Uterus (tissue), 4 donors: ENCODE measurements around the gene FAM83F. TPM values are rescaled to one million over a fixed set of nuclear protein-coding genes. Genes with fewer than 3 reads are reported as not detected.

Experiments used
- DNase-seq, 2 donors: peaks; one replicate each; pipeline ENCODE4 v3.0.0-alpha.2; 2019 to 2020
- H3K27ac ChIP-seq, 2 donors: fragments of 200-600 bp; sonication (generic); 1 replicate in 1 of 2; 2 replicates in 1 of 2; pipeline ENCODE4 v1.5.1; 2016 to 2018
- H3K27me3 ChIP-seq, 2 donors: fragments of 200-600 bp; sonication (generic); one replicate each; pipeline ENCODE4 v1.5.1; 2018 to 2019; ENCODE audit warnings: control low read depth in 1 of 2
- H3K36me3 ChIP-seq, 2 donors: fragments of 200-600 bp; sonication (generic); one replicate each; pipeline ENCODE4 v1.5.1; 2019; ENCODE audit warnings: control low read depth in 1 of 2
- H3K4me1 ChIP-seq, 2 donors: fragments of 200-600 bp; sonication (generic); one replicate each; pipeline ENCODE4 v1.5.1; 2018 to 2019; ENCODE audit warnings: control low read depth in 1 of 2
- H3K4me3 ChIP-seq, 2 donors: fragments of 200-600 bp; sonication (generic); 1 replicate in 1 of 2; 2 replicates in 1 of 2; pipeline ENCODE4 v1.5.1; 2018 to 2019; ENCODE audit warnings: mild to moderate bottlenecking in 1 of 2
- H3K9me3 ChIP-seq, 2 donors: fragments of 200-600 bp; sonication (generic); one replicate each; pipeline ENCODE4 v1.5.1; 2019; ENCODE audit warnings: control low read depth in 1 of 2
- POLR2A ChIP-seq, 2 donors: fragments of 450-650 bp; IDR thresholded peaks; one replicate each; pipeline ENCODE4 v1.6.1; 2016; ENCODE audit warnings: antibody characterized with exemption in 2 of 2, mild to moderate bottlenecking in 1 of 2, moderate library complexity in 1 of 2
- intact Hi-C: fragments of 100-400 bp; cut with DNase I; formaldehyde crosslinking; loops from one replicate; pipeline ENCODE4 v1.15.1; 2023; ENCODE audit warnings: low total_unique reads
- total RNA-seq, 4 donors: library from RNA; depleted of rRNA in 3 of 4; stranded (reverse); fragments of >200 nt in 3 of 4; gene quantifications; one replicate each; pipeline versions ENCODE4 v1.1.0 to v1.2.4, GENCODE V29; 2014 to 2023
- TF ChIP-seq, protein P1 (sequence below), 4 experiments: fragments of 200-600 bp in 2 of 4; fragments of 450-650 bp in 2 of 4; sonication (generic) in 2 of 4; IDR thresholded peaks; one replicate each; pipeline ENCODE4 v1.5.1; 2016 to 2019; ENCODE audit warnings: antibody characterized with exemption in 4 of 4, mild to moderate bottlenecking in 2 of 4, moderate library complexity in 1 of 4
- donor health status: DM: yes; HTN: yes; CAD: no.

FAM83F gene
- total RNA-seq, 4 donors from 2014 or later, result under 0.01 to 2.6 (median 0.11) TPM

DNA sequence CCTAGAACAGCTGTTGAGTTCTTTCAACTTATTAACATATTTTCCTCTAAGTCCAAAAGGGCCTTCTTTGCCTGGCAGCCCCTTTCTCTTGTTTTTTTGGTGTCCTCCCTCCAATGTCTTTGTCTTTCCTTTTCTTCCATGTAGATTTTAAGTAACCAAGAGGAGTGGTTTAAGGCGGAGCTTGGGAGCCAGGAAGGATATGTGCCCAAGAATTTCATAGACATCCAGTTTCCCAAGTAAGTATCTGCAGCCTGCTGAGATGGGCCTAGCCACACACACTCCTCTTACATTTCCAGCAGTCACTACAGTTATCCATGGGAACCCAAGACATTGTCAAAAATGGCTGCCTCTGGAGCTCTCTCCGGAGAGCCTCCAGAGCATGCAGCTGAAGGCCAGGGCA is 39.1 kb upstream of the FAM83F start:
- TF ChIP-seq POLR2A (IDR thresholded peaks at IDR 0.05), result no peak
- TF ChIP-seq, protein P1, sequence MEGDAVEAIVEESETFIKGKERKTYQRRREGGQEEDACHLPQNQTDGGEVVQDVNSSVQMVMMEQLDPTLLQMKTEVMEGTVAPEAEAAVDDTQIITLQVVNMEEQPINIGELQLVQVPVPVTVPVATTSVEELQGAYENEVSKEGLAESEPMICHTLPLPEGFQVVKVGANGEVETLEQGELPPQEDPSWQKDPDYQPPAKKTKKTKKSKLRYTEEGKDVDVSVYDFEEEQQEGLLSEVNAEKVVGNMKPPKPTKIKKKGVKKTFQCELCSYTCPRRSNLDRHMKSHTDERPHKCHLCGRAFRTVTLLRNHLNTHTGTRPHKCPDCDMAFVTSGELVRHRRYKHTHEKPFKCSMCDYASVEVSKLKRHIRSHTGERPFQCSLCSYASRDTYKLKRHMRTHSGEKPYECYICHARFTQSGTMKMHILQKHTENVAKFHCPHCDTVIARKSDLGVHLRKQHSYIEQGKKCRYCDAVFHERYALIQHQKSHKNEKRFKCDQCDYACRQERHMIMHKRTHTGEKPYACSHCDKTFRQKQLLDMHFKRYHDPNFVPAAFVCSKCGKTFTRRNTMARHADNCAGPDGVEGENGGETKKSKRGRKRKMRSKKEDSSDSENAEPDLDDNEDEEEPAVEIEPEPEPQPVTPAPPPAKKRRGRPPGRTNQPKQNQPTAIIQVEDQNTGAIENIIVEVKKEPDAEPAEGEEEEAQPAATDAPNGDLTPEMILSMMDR (IDR thresholded peaks at IDR 0.05), result no peak
- no peak for DNase-seq
- H3K9me3 ChIP-seq, result no peaks in the 10 kb centered on the region
- H3K27me3 ChIP-seq, result no peaks in the 10 kb centered on the region
- intact Hi-C loops, result no loop called here
- H3K4me1 ChIP-seq, result no peaks in the 10 kb centered on the region
- H3K27ac ChIP-seq, result no peak overlapping the region
- no peak overlapping the region for H3K4me3 ChIP-seq
- H3K36me3 ChIP-seq, result no peaks in the 10 kb centered on the region

DNA sequence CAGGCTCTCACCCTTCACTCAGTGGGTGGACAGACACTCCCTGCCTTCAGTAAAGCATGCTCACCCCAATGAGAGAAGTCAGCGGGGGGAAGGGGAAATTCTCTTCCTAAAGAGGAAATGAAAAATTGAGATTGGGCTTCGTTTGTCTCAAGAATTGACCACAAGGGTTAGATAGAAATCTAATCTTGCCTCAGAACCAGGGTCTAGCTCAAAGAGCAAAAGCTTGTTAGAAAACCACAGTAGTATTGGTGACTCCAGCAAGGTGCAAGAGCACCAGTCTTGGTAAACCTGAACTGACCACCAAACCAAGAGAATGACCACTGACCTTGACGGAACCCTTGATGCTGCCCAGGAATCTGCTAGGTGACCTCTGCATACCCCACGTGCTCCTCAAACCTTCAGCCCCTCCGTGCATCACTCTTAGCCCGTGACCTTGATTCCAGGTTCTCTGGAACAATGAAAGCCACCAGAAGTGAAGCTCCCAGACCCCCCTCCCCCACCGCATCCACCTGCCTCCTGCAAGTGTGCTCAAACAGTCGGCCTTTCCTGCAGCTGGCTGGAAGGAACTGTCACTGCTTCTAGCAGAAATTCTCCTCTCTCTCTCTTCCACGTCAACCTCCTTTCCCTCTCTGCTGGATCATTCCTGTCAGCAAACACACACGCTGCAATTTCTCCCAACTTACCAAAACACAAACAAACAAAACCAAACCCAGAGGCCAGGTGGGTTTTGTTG is 37.7 kb upstream of the FAM83F start:
- Histone ChIP-seq H3K4me1 (no peaks in the 10 kb centered on the region), H3K36me3 (no peaks in the 10 kb centered on the region), H3K9me3 (no peaks in the 10 kb centered on the region), H3K4me3 (no peak overlapping the region), H3K27ac (no peak overlapping the region), H3K27me3 (no peaks in the 10 kb centered on the region)
- intact Hi-C loops, result no loop called here
- no peak for TF ChIP-seq POLR2A (IDR thresholded peaks at IDR 0.05)
- TF ChIP-seq, protein P1 (IDR thresholded peaks at IDR 0.05), result no peak
- no peak for DNase-seq

DNA sequence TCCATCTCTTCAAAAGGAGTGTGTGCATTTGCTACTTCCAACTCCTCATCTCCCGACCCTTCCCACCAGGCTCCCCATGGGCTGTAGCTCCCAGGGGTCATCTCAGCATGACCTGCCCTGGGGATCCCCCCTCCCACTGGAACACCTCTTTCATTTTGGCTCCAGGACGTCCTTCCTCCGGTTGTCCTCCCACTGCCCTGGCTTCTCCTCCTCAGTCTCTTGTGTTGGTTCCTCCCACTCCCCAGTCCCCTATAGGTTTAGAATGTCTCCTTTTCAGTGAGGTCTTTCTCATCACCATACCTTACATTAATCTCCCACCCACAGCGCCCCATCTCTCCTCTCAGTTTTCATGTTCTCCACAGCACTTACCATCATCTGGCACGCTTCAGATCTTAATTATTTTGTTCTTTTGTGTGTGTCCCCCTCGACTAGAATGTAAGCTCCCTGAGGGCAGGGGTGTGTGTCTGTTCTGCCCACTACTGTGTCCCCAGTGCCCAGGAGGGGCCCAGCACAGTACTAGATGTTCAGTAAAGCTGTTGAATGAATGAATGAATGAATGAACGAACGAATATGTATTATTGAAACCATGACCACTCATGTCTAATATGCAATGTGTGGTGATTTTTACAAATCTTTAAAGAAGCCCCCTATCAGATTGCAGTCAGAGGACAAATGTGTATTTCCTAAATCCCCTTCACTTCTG is 36.6 kb upstream of the FAM83F start:
- Histone ChIP-seq H3K9me3 (no peaks in the 10 kb centered on the region), H3K36me3 (no peaks in the 10 kb centered on the region), H3K27ac (no peak overlapping the region), H3K4me1 (no peaks in the 10 kb centered on the region), H3K4me3 (no peak overlapping the region), H3K27me3 (no peaks in the 10 kb centered on the region)
- DNase-seq, result no peak
- intact Hi-C loops, result no loop called here
- TF ChIP-seq, protein P1 (IDR thresholded peaks at IDR 0.05), result no peak
- TF ChIP-seq POLR2A (IDR thresholded peaks at IDR 0.05), result no peak

DNA sequence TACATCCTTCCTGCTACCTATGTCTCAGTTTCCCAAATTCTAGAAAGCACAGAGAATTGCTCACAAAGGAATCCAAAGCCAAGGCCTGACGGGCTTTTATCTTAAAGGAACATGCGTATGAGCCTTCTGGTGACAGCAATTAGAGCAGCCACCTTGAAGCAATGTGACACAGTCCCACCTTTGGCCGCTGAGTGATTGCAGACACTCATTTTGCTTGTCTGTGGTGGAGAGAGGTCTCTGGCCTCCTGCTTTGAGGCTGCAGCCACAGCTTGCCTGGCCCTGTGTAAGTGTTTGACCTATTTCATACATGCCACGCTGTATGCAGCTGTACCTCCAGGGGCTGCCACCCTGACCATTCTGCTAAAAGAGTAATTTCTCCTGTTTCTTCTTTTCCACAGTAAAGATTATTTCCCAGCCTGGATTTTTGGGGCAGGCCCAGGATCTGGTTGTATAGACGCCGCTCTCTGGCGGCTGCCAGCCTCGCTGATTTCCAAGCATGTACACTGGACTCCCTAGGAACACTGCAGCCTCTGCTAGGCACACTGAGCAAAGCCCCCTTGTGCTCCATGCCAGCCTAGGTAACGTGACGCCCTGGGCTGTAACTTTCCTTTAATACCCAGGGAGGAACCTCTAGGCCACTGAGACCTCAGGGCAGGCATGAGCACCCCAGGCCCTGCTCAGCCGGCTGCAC is 35.7 kb upstream of the FAM83F start:
- Histone ChIP-seq H3K4me1 (no peaks in the 10 kb centered on the region), H3K4me3 (no peak overlapping the region), H3K27ac (no peak overlapping the region), H3K27me3 (no peaks in the 10 kb centered on the region), H3K9me3 (no peaks in the 10 kb centered on the region), H3K36me3 (no peaks in the 10 kb centered on the region)
- intact Hi-C loops, result no loop called here
- TF ChIP-seq, protein P1 (IDR thresholded peaks at IDR 0.05), result no peak
- TF ChIP-seq POLR2A (IDR thresholded peaks at IDR 0.05), result no peak
- no peak for DNase-seq
